ENCODE data around the gene IRAK2. TPM values are rescaled to one million over a fixed set of nuclear protein-coding genes. Genes with fewer than 3 reads are reported as not detected.

Gene IRAK2
- total RNA-seq, 5 donors from 2014 or later (not counting 1 experiment from before 2014, with no cell fraction given), result 2.9 to 5.0 (median 3.7) TPM

DNA sequence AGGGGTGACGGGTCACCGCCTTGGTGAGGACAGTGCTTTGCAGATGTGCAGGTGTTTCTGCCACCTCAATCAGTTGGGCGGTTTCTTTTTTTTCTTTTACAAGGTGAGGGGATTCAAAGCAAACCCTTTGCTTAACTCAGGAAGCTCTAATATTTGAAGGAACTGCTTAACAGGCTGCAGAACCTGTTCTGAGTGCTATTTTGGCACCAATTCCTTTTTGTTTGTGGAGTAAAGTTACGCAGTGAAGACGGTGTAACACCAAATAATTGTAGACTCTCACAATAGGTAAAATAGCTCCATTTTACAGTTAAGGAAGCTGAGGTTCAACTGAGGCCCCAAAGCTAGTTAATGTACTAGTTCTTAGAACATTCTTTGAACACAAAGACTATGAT lies 121.4 kb downstream of the IRAK2 start:
- H3K27ac ChIP-seq (ENCODE audit: low read length), result no peak overlapping the region
- POLR2A ChIA-PET, result interaction anchor here (0.5 to 1.0 kb wide), 2 partner anchors 16 to 94 kb away, joined by 3 read pairs; no protein-coding TSS in a partner anchor

DNA sequence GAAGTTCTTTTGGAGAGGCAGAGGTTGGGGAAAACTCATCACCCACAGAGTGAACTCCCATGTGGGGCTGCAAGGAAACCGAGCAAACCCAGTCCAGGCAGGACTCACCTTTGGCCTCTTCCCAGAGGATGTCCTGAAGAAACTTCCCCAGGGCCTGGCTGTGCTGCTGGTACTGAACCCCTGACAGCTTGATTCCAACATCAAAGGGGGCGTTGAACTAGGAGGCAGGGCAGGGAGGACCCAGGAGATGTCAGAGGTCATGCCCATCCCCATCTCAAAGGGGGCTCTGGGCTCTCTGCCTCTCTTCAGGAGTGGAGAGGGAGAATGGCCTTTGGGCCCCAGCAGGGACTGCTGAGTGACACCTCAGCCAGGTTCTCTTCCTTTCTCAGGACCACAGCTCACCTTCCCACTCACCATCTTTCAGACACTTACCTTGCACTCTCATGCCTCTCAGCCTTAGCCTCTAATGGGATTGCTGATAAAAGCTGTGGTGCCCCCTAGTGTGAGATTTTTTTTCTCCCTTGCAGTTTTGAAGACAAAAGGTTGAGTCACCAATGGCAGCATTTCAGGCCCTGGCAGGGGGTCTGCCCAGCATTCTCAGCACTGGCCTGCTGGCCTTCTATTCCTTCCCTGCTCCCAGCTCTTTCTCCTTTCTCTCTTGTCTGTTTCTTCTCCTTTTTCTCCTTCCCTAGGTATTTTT lies 122.0 kb downstream of the IRAK2 start:
- CTCF ChIA-PET, result interaction anchor here in 1 of 2 donors (0.5 to 2.4 kb wide), 9 partner anchors 13 to 580 kb away, joined by 3 to 16 read pairs (median 3); partner anchors contain the start of gene CRELD1
- ATAC-seq (replicated peaks in 1 of 4) (peak in 1 of 4 experiments; percentile 52), DNase-seq (peak in 19 of 35 experiments; percentile 7 to 67 (median 28))
- 100% methylated on average over 1 of the region's 2 CpGs for WGBS (ENCODE audit: insufficient coverage)
- Histone ChIP-seq H3K27me3 (replicated peaks in 1 of 2; ENCODE audit: control insufficient read depth in 2 of 2, extremely low read depth in 1 of 2, insufficient read depth in 2 of 2, low read length in 1 of 2) (no peaks in the 10 kb centered on the region), H3K4me1 (ENCODE audit: control insufficient read depth in 1 of 2, extremely low read depth in 1 of 2, insufficient read depth in 2 of 2, low read length in 2 of 2) (peaks cover 3 to 18% of the 10 kb centered on the region in 2 experiments), H3K36me3 (ENCODE audit: control insufficient read depth in 2 of 2, extremely low read depth in 1 of 2, insufficient read depth in 1 of 2, low read length in 1 of 2) (peaks cover 19 to 46% of the 10 kb centered on the region in 2 donors), H3K27ac (ENCODE audit: low read length) (no peak overlapping the region), H3K4me3 (ENCODE audit: control insufficient read depth in 1 of 2, extremely low read depth in 1 of 2, low read length in 1 of 2) (no peak overlapping the region), H3K9me3 (no peaks in the 10 kb centered on the region)
- Mint-ChIP-seq H3K36me3 (peaks cover 23% of the 10 kb centered on the region), H3K4me3 (no peak overlapping the region), H3K27me3 (no peaks in the 10 kb centered on the region), H3K4me1 (peaks cover 22 to 36% (median 25%) of the 10 kb centered on the region in 3 donors), H3K27ac (peak overlapping the region in 1 of 2 donors; percentile 65), H3K9me3 (no peaks in the 10 kb centered on the region)
- POLR2A ChIA-PET, result interaction anchor here (0.5 to 1.0 kb wide), 2 partner anchors 15 to 95 kb away, joined by 3 read pairs; no protein-coding TSS in a partner anchor

More for the DNA sequence above, 121.4 kb downstream of the IRAK2 start:
- Mint-ChIP-seq H3K4me3 (no peak overlapping the region), H3K36me3 (peaks cover 19% of the 10 kb centered on the region), H3K9me3 (no peaks in the 10 kb centered on the region), H3K27me3 (no peaks in the 10 kb centered on the region), H3K4me1 (peaks cover 22 to 35% (median 25%) of the 10 kb centered on the region in 3 donors), H3K27ac (no peak overlapping the region)
- no peaks in the 10 kb centered on the region for H3K9me3 ChIP-seq
- WGBS (ENCODE audit: insufficient coverage), result 100% methylated on average over 2 of the region's 5 CpGs
- CTCF ChIA-PET, result interaction anchor here in 1 of 2 donors (0.6 to 2.4 kb wide), 5 partner anchors 24 to 353 kb away, joined by 3 to 16 read pairs (median 3); partner anchors contain the start of gene CRELD1
- H3K36me3 ChIP-seq (ENCODE audit: control insufficient read depth in 2 of 2, extremely low read depth in 1 of 2, insufficient read depth in 1 of 2, low read length in 1 of 2), result peaks cover 19 to 46% of the 10 kb centered on the region in 2 donors
- H3K4me3 ChIP-seq (ENCODE audit: control insufficient read depth in 1 of 2, extremely low read depth in 1 of 2, low read length in 1 of 2), result no peak overlapping the region
- no peak for DNase-seq
- ATAC-seq (replicated peaks in 1 of 4), result no peak
- H3K4me1 ChIP-seq (ENCODE audit: control insufficient read depth in 1 of 2, extremely low read depth in 1 of 2, insufficient read depth in 2 of 2, low read length in 2 of 2), result peaks cover 3 to 18% of the 10 kb centered on the region in 2 experiments
- no peaks in the 10 kb centered on the region for H3K27me3 ChIP-seq (replicated peaks in 1 of 2; ENCODE audit: control insufficient read depth in 2 of 2, extremely low read depth in 1 of 2, insufficient read depth in 2 of 2, low read length in 1 of 2)

- WGBS (ENCODE audit: insufficient coverage), result 97% methylated on average over 9 of the region's 12 CpGs
- ChIA-PET CTCF (interaction anchor here in 1 of 2 donors (0.6 to 2.4 kb wide), 5 partner anchors 27 to 553 kb away, joined by 3 to 16 read pairs (median 4); partner anchors contain the start of gene CRELD1), POLR2A (no interaction called here)
- Mint-ChIP-seq H3K4me3 (no peak overlapping the region), H3K27ac (no peak overlapping the region), H3K27me3 (no peaks in the 10 kb centered on the region), H3K4me1 (peaks cover 31 to 39% (median 35%) of the 10 kb centered on the region in 3 donors), H3K9me3 (no peaks in the 10 kb centered on the region), H3K36me3 (peaks cover 19% of the 10 kb centered on the region)
- Histone ChIP-seq H3K27me3 (replicated peaks in 1 of 2; ENCODE audit: control insufficient read depth in 2 of 2, extremely low read depth in 1 of 2, insufficient read depth in 2 of 2, low read length in 1 of 2) (no peaks in the 10 kb centered on the region), H3K4me1 (ENCODE audit: control insufficient read depth in 1 of 2, extremely low read depth in 1 of 2, insufficient read depth in 2 of 2, low read length in 2 of 2) (peaks cover 3 to 26% of the 10 kb centered on the region in 2 experiments), H3K27ac (ENCODE audit: low read length) (no peak overlapping the region), H3K4me3 (ENCODE audit: control insufficient read depth in 1 of 2, extremely low read depth in 1 of 2, low read length in 1 of 2) (no peak overlapping the region), H3K9me3 (no peaks in the 10 kb centered on the region), H3K36me3 (ENCODE audit: control insufficient read depth in 2 of 2, extremely low read depth in 1 of 2, insufficient read depth in 1 of 2, low read length in 1 of 2) (peaks cover 19 to 44% of the 10 kb centered on the region in 2 donors)
- ATAC-seq (replicated peaks in 1 of 4), result no peak
- no peak for DNase-seq
Measured at GRCh38 chr3:10287936-10288574, 123.3 kb downstream of the IRAK2 start.

GRCh38 chr3:10288575-10288960 lies 123.8 kb downstream of the IRAK2 start:
- no peaks in the 10 kb centered on the region for H3K27me3 ChIP-seq (replicated peaks in 1 of 2; ENCODE audit: control insufficient read depth in 2 of 2, extremely low read depth in 1 of 2, insufficient read depth in 2 of 2, low read length in 1 of 2)
- peaks cover 3 to 24% of the 10 kb centered on the region in 2 experiments for H3K4me1 ChIP-seq (ENCODE audit: control insufficient read depth in 1 of 2, extremely low read depth in 1 of 2, insufficient read depth in 2 of 2, low read length in 2 of 2)
- WGBS (ENCODE audit: insufficient coverage), result 96% methylated on average over 11 of the region's 11 CpGs
- H3K27ac Mint-ChIP-seq, result no peak overlapping the region
- peaks cover 16 to 40% of the 10 kb centered on the region in 2 donors for H3K36me3 ChIP-seq (ENCODE audit: control insufficient read depth in 2 of 2, extremely low read depth in 1 of 2, insufficient read depth in 1 of 2, low read length in 1 of 2)
- no peaks in the 10 kb centered on the region for H3K27me3 Mint-ChIP-seq
- no peaks in the 10 kb centered on the region for H3K9me3 Mint-ChIP-seq
- H3K36me3 Mint-ChIP-seq, result peaks cover 16% of the 10 kb centered on the region
- H3K4me1 Mint-ChIP-seq, result peaks cover 29 to 36% (median 32%) of the 10 kb centered on the region in 3 donors
- H3K27ac ChIP-seq (ENCODE audit: low read length), result no peak overlapping the region
- no peak for DNase-seq
- H3K4me3 Mint-ChIP-seq, result no peak overlapping the region
- CTCF ChIA-PET, result no interaction called here
- POLR2A ChIA-PET, result no interaction called here
- H3K4me3 ChIP-seq (ENCODE audit: control insufficient read depth in 1 of 2, extremely low read depth in 1 of 2, low read length in 1 of 2), result no peak overlapping the region
- no peak for ATAC-seq (replicated peaks in 1 of 4)
- H3K9me3 ChIP-seq, result no peaks in the 10 kb centered on the region

DNA sequence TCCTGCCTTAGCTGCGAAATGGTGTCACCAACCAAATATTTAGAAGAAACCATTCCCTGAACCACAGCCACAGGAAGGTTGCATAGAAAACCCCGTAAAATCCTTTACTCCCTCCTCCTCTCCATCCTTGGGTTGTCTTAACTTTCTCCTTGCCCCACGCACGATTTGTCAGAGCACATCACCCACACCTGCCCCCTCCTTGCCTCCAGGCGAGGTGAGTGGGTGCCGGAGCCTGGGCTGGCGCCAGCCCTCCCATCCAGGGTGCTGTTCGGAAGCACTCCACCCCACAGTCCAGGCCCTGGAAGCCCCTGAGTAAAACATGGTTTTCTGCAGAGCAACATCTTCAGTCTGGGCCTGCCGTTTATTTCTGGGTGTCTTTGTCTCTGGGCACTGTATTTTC lies 124.4 kb downstream of the IRAK2 start:
- H3K9me3 ChIP-seq, result no peaks in the 10 kb centered on the region
- DNase-seq, result no peak
- Mint-ChIP-seq H3K9me3 (no peaks in the 10 kb centered on the region), H3K27ac (no peak overlapping the region), H3K4me3 (no peak overlapping the region), H3K4me1 (peaks cover 24 to 32% (median 30%) of the 10 kb centered on the region in 3 donors), H3K36me3 (peaks cover 15% of the 10 kb centered on the region), H3K27me3 (no peaks in the 10 kb centered on the region)
- whole genome bisulfite sequencing (ENCODE audit: insufficient coverage), result 100% methylated on average over 3 of the region's 9 CpGs
- peaks cover 0 to 18% of the 10 kb centered on the region in 2 experiments for H3K4me1 ChIP-seq (ENCODE audit: control insufficient read depth in 1 of 2, extremely low read depth in 1 of 2, insufficient read depth in 2 of 2, low read length in 2 of 2)
- ChIA-PET CTCF (no interaction called here), POLR2A (no interaction called here)
- H3K36me3 ChIP-seq (ENCODE audit: control insufficient read depth in 2 of 2, extremely low read depth in 1 of 2, insufficient read depth in 1 of 2, low read length in 1 of 2), result peaks cover 13 to 35% of the 10 kb centered on the region in 2 donors
- H3K27ac ChIP-seq (ENCODE audit: low read length), result no peak overlapping the region
- ATAC-seq (replicated peaks in 1 of 4), result no peak
- no peak overlapping the region for H3K4me3 ChIP-seq (ENCODE audit: control insufficient read depth in 1 of 2, extremely low read depth in 1 of 2, low read length in 1 of 2)
- no peaks in the 10 kb centered on the region for H3K27me3 ChIP-seq (replicated peaks in 1 of 2; ENCODE audit: control insufficient read depth in 2 of 2, extremely low read depth in 1 of 2, insufficient read depth in 2 of 2, low read length in 1 of 2)

- CTCF ChIA-PET, result interaction anchor here in 1 of 2 donors (0.8 kb wide), 1 partner anchor 26 kb away, joined by 3 read pairs; no protein-coding TSS in a partner anchor
- WGBS (ENCODE audit: insufficient coverage), result 90% methylated on average over 8 of the region's 9 CpGs
- Mint-ChIP-seq H3K9me3 (no peaks in the 10 kb centered on the region), H3K27me3 (no peaks in the 10 kb centered on the region), H3K4me1 (peaks cover 16 to 27% (median 25%) of the 10 kb centered on the region in 3 donors), H3K36me3 (peaks cover 20% of the 10 kb centered on the region), H3K27ac (no peak overlapping the region), H3K4me3 (no peak overlapping the region)
- no peak for DNase-seq
- peaks cover 0 to 10% of the 10 kb centered on the region in 2 experiments for H3K4me1 ChIP-seq (ENCODE audit: control insufficient read depth in 1 of 2, extremely low read depth in 1 of 2, insufficient read depth in 2 of 2, low read length in 2 of 2)
- H3K36me3 ChIP-seq (ENCODE audit: control insufficient read depth in 2 of 2, extremely low read depth in 1 of 2, insufficient read depth in 1 of 2, low read length in 1 of 2), result peaks cover 13 to 35% of the 10 kb centered on the region in 2 donors
- H3K4me3 ChIP-seq (ENCODE audit: control insufficient read depth in 1 of 2, extremely low read depth in 1 of 2, low read length in 1 of 2), result no peak overlapping the region
- no peak overlapping the region for H3K27ac ChIP-seq (ENCODE audit: low read length)
- POLR2A ChIA-PET, result interaction anchor here in 1 of 2 donors (0.6 kb wide), 1 partner anchor 1327 kb away, joined by 3 read pairs; the partner anchor contains the start of gene RAD18
- ATAC-seq (replicated peaks in 1 of 4), result no peak
- no peaks in the 10 kb centered on the region for H3K27me3 ChIP-seq (replicated peaks in 1 of 2; ENCODE audit: control insufficient read depth in 2 of 2, extremely low read depth in 1 of 2, insufficient read depth in 2 of 2, low read length in 1 of 2)
- no peaks in the 10 kb centered on the region for H3K9me3 ChIP-seq
Measured at GRCh38 chr3:10289787-10290355, 125.2 kb downstream of the IRAK2 start.
